Retinal pigment epithelial cell (primary cell): ENCODE measurements around the gene GP1BB.

Experiments
- DNase-seq: peaks from one replicate; pipeline ENCODE4 v3.0.0-alpha.2; 2010; ENCODE audit warnings: low read depth
- H3K4me3 ChIP-seq: 2 replicates; pipeline ENCODE4 v1.5.1; 2011; ENCODE audit warnings: mild to moderate bottlenecking, low read length, control low read depth, moderate library complexity
- CTCF ChIP-seq: conservative IDR thresholded peaks from 2 replicates; pipeline ENCODE4 v1.5.1; 2011; ENCODE audit warnings: low read depth, low read length, control low read depth, inconsistent platforms

GP1BB gene

GRCh38 chr22:19688301-19689290, 34.7 kb upstream of the GP1BB start:
- TF ChIP-seq CTCF, result no peak
- H3K4me3 ChIP-seq, result no peak overlapping the region
- no peak for DNase-seq

- TF ChIP-seq CTCF, result no peak
These were observed 33.9 kb upstream of the GP1BB start for GRCh38 chr22:19689408-19689807.

GRCh38 chr22:19691007-19691720, 32.2 kb upstream of the GP1BB start:
- TF ChIP-seq CTCF, result no peak
- H3K4me3 ChIP-seq, result peak overlapping the region; percentile 35

More at GRCh38 chr22:19689408-19689807, 33.9 kb upstream of the GP1BB start:
- DNase-seq, result no peak
- no peak overlapping the region for H3K4me3 ChIP-seq

DNA sequence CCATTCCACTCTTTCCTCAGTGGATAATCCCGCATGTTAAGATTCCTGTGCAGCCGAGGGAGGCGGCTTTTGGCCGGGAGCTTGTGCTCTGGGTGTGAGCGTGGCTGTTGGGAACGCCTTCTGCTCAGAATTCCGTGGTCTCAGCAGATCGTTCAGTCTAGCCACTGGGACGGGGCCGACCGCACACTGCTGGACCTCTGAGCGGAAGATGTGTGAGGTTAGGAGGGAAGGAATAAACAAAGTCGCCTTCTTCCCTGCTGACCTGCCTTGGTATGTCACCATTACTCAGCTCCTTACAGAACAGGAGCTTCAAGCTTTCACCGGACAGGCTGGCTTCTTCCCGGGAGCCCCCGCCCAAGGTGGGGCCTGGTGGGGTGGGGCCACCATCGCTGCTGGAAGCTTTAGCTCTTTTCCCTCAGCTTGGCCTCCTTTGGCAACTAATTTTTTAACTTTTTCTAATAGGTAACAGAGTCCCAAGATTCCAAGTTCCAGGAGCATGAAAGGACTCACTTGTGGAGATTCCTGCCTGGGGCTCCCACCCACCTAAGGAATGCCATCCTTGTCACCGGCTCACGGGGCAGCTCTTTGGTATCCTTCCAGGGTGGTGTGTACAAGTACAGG, 31.5 kb upstream of the GP1BB start:
- DNase-seq, result peak; percentile 58
- TF ChIP-seq CTCF, result no peak
- H3K4me3 ChIP-seq, result peak overlapping the region; percentile 35

More at GRCh38 chr22:19691007-19691720, 32.2 kb upstream of the GP1BB start:
- DNase-seq, result peak; percentile 58

GRCh38 chr22:19693581-19693980, 29.8 kb upstream of the GP1BB start:
- TF ChIP-seq CTCF, result no peak
- no peak overlapping the region for H3K4me3 ChIP-seq
- DNase-seq, result no peak

GRCh38 chr22:19693981-19694670, 29.2 kb upstream of the GP1BB start:
- TF ChIP-seq CTCF, result no peak
- DNase-seq, result no peak

More at GRCh38 chr22:19693981-19694670, 29.2 kb upstream of the GP1BB start:
- no peak overlapping the region for H3K4me3 ChIP-seq
